GM19463 (cell line): ENCODE results near the gene CCDC194.
A peak's percentile ranks its signal among the peaks of the same experiment; 100 is the strongest.

Experiments
- ATAC-seq: cut with Tn5 transposase; IDR thresholded peaks from one replicate; pipeline ENCODE4 v1.9.1; 2021; ENCODE audit warnings: mild to moderate bottlenecking, moderate library complexity; ENCODE audit not compliant: unreplicated experiment

The CCDC194 gene

GRCh38 chr19:17393914-17394313 lies at the start of gene CCDC194:
TSS of gene CCDC194 (minus strand) at chr19:17394196. CDS start at chr19:17394158, 38 bp downstream.
- no peak for ATAC-seq

GRCh38 chr19:17441241-17442021 lies 47.4 kb upstream of the CCDC194 start:
- no peak for ATAC-seq

- ATAC-seq: no peak
Measured at GRCh38 chr19:17436874-17437267, 42.9 kb upstream of the CCDC194 start.

- no peak for ATAC-seq
Measured at GRCh38 chr19:17436094-17436873, 42.3 kb upstream of the CCDC194 start.

- ATAC-seq: no peak
Measured at GRCh38 chr19:17435218-17435617, 41.2 kb upstream of the CCDC194 start.

GRCh38 chr19:17431417-17431816 lies 37.4 kb upstream of the CCDC194 start:
- no peak for ATAC-seq

- no peak for ATAC-seq
Measured at GRCh38 chr19:17429641-17430113, 35.7 kb upstream of the CCDC194 start.

- no peak for ATAC-seq
Measured at GRCh38 chr19:17424743-17425365, 30.9 kb upstream of the CCDC194 start.

- no peak for ATAC-seq
Measured at GRCh38 chr19:17423429-17424208, 29.6 kb upstream of the CCDC194 start.

- ATAC-seq: no peak
Measured at GRCh38 chr19:17421942-17422341, 27.9 kb upstream of the CCDC194 start.

- no peak for ATAC-seq
Measured at GRCh38 chr19:17420475-17420924, 26.5 kb upstream of the CCDC194 start.

- peak; percentile 88 for ATAC-seq
Measured at GRCh38 chr19:17419621-17420474, 25.9 kb upstream of the CCDC194 start, which contains the start of gene MVB12A. TSS of gene MVB12A (plus strand) at chr19:17420047. CDS start at chr19:17420136, 89 bp downstream.

GRCh38 chr19:17419154-17419620 lies 25.2 kb upstream of the CCDC194 start:
- ATAC-seq: no peak

- no peak for ATAC-seq
Measured at GRCh38 chr19:17418710-17419109, 24.7 kb upstream of the CCDC194 start.

GRCh38 chr19:17415121-17415520 lies 21.1 kb upstream of the CCDC194 start:
- ATAC-seq: no peak

- no peak for ATAC-seq
Measured at GRCh38 chr19:17414097-17414496, 20.1 kb upstream of the CCDC194 start.

GRCh38 chr19:17411801-17412200 lies 17.8 kb upstream of the CCDC194 start:
- ATAC-seq: no peak

GRCh38 chr19:17409990-17410389 lies 16.0 kb upstream of the CCDC194 start:
- no peak for ATAC-seq

GRCh38 chr19:17406887-17407196 lies 12.8 kb upstream of the CCDC194 start:
- no peak for ATAC-seq
